Measurements from ENCODE around the gene SEPTIN10.
"Not testable (repeated sequence)": the region's sequence is repeated elsewhere in the genome, so short reads cannot be mapped to it uniquely, and the experiment has no call there.

The SEPTIN10 gene

GRCh38 chr2:109640000-109640399 is 26.2 kb upstream of the SEPTIN10 start:
- not testable (repeated sequence) for DNase-seq; H3K27me3 Mint-ChIP-seq; H3K9me3 Mint-ChIP-seq; H3K27ac Mint-ChIP-seq; H3K4me3 Mint-ChIP-seq; H3K36me3 Mint-ChIP-seq (ENCODE audit: low read depth)
- H3K4me1 Mint-ChIP-seq (ENCODE audit: low read depth) = peaks cover 10% of the 10 kb centered on the region

- DNase-seq = no peak
- no peaks in the 10 kb centered on the region for H3K27me3 Mint-ChIP-seq
- H3K4me3 Mint-ChIP-seq = no peak overlapping the region
- H3K9me3 Mint-ChIP-seq = no peaks in the 10 kb centered on the region
- no peak overlapping the region for H3K27ac Mint-ChIP-seq
- no peaks in the 10 kb centered on the region for H3K36me3 Mint-ChIP-seq (ENCODE audit: low read depth)
- peaks cover 10% of the 10 kb centered on the region for H3K4me1 Mint-ChIP-seq (ENCODE audit: low read depth)
Measured at GRCh38 chr2:109638795-109639194, 25.0 kb upstream of the SEPTIN10 start.

DNA sequence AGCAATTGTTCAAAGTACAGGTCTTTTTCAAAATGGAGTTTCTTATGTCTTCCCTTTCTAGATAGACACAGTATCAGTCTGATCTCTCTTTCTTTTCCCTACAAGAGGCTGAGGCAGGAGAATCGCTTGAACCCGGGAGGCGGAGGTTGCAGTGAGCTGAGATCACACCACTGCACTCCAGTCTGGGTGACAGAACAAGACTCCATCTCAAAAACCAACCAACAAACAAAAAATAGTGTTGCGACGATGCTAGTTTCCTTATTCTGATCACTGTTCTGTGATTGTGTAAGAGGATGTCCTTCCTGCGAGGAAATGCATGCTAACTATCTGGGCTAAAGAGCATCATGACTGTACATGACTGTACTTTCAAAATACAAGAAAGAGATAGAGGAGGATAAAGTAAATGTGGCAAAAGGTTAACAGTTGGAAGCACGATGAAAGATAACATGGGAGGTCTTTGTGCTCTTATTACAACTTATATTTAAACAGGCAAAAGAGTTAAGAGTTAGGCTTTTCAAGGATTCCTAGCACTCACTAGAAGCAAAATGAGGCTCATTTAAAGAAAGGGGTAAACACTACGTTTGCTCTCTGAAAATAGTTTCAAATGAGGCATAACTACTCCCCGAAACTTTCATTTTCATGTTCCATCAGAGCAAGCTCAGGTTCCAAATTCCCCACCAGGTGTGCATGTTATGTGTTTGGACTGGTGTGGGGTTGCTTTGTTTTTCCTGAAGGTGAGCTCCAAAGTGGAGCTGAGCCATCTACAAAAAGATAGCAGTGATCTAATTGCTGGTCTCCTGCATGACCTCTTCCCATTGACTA is 24.2 kb upstream of the SEPTIN10 start:
- no peak for DNase-seq
- Mint-ChIP-seq H3K27me3 (no peaks in the 10 kb centered on the region), H3K4me3 (no peak overlapping the region), H3K36me3 (ENCODE audit: low read depth) (no peaks in the 10 kb centered on the region), H3K4me1 (ENCODE audit: low read depth) (peaks cover 10% of the 10 kb centered on the region), H3K27ac (no peak overlapping the region), H3K9me3 (no peaks in the 10 kb centered on the region)

GRCh38 chr2:109636317-109636716 is 22.6 kb upstream of the SEPTIN10 start:
- H3K9me3 Mint-ChIP-seq = no peaks in the 10 kb centered on the region
- no peak overlapping the region for H3K4me3 Mint-ChIP-seq
- H3K27me3 Mint-ChIP-seq = peaks cover 5% of the 10 kb centered on the region
- no peak for DNase-seq
- peaks cover 10% of the 10 kb centered on the region for H3K4me1 Mint-ChIP-seq (ENCODE audit: low read depth)
- H3K27ac Mint-ChIP-seq = no peak overlapping the region
- no peaks in the 10 kb centered on the region for H3K36me3 Mint-ChIP-seq (ENCODE audit: low read depth)

GRCh38 chr2:109635426-109636304 is 21.9 kb upstream of the SEPTIN10 start:
- H3K27ac Mint-ChIP-seq = no peak overlapping the region
- H3K4me1 Mint-ChIP-seq (ENCODE audit: low read depth) = peaks cover 10% of the 10 kb centered on the region
- H3K4me3 Mint-ChIP-seq = no peak overlapping the region
- H3K36me3 Mint-ChIP-seq (ENCODE audit: low read depth) = no peaks in the 10 kb centered on the region
- H3K9me3 Mint-ChIP-seq = no peaks in the 10 kb centered on the region
- no peak for DNase-seq
- H3K27me3 Mint-ChIP-seq = peaks cover 5% of the 10 kb centered on the region

DNA sequence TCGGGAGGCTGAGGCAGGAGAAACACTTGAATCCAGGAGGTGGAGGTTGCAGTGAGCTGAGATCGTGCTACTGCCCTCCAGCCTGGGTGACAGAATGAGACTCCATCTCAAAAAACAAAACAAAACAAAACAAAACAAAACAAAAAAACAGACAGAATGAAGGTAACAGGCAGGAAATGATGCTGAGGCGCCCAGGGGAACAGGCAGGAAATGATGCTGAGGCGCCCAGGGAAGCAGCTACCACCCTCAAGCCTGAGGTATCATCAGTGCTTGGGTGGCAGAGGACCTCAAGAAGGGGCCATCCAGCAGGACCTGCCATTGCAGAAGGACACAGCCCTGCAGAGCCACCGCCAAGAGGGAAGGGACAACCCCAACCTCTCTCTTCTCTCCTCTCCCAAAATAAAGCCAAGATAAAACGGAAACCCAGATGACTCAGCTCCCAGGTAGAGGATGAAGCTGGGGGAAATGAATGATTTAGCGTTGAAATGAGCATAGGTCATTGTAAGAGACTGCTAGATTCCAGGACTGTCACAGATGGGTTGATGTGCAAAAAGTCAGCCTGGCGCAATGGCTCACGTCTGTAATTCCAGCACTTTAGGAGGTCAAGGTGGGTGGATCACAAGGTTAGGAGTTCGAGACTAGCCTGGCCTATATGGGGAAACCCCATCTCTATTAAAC is 19.7 kb upstream of the SEPTIN10 start:
- no peak overlapping the region for H3K4me3 Mint-ChIP-seq
- H3K36me3 Mint-ChIP-seq (ENCODE audit: low read depth) = no peaks in the 10 kb centered on the region
- H3K27ac Mint-ChIP-seq = no peak overlapping the region
- DNase-seq = no peak
- no peaks in the 10 kb centered on the region for H3K9me3 Mint-ChIP-seq
- H3K4me1 Mint-ChIP-seq (ENCODE audit: low read depth) = peaks cover 6% of the 10 kb centered on the region
- H3K27me3 Mint-ChIP-seq = peaks cover 5% of the 10 kb centered on the region

GRCh38 chr2:109632158-109632789 is 18.5 kb upstream of the SEPTIN10 start:
- Mint-ChIP-seq H3K27ac (no peak overlapping the region), H3K36me3 (ENCODE audit: low read depth) (no peaks in the 10 kb centered on the region), H3K4me1 (ENCODE audit: low read depth) (no peaks in the 10 kb centered on the region), H3K27me3 (peaks cover 5% of the 10 kb centered on the region), H3K9me3 (no peaks in the 10 kb centered on the region), H3K4me3 (no peak overlapping the region)
- no peak for DNase-seq

GRCh38 chr2:109631741-109632140 is 18.0 kb upstream of the SEPTIN10 start:
- no peak overlapping the region for H3K27ac Mint-ChIP-seq
- peaks cover 6% of the 10 kb centered on the region for H3K27me3 Mint-ChIP-seq
- H3K4me1 Mint-ChIP-seq (ENCODE audit: low read depth) = no peaks in the 10 kb centered on the region
- DNase-seq = no peak
- no peaks in the 10 kb centered on the region for H3K9me3 Mint-ChIP-seq
- H3K4me3 Mint-ChIP-seq = no peak overlapping the region
- no peaks in the 10 kb centered on the region for H3K36me3 Mint-ChIP-seq (ENCODE audit: low read depth)

DNA sequence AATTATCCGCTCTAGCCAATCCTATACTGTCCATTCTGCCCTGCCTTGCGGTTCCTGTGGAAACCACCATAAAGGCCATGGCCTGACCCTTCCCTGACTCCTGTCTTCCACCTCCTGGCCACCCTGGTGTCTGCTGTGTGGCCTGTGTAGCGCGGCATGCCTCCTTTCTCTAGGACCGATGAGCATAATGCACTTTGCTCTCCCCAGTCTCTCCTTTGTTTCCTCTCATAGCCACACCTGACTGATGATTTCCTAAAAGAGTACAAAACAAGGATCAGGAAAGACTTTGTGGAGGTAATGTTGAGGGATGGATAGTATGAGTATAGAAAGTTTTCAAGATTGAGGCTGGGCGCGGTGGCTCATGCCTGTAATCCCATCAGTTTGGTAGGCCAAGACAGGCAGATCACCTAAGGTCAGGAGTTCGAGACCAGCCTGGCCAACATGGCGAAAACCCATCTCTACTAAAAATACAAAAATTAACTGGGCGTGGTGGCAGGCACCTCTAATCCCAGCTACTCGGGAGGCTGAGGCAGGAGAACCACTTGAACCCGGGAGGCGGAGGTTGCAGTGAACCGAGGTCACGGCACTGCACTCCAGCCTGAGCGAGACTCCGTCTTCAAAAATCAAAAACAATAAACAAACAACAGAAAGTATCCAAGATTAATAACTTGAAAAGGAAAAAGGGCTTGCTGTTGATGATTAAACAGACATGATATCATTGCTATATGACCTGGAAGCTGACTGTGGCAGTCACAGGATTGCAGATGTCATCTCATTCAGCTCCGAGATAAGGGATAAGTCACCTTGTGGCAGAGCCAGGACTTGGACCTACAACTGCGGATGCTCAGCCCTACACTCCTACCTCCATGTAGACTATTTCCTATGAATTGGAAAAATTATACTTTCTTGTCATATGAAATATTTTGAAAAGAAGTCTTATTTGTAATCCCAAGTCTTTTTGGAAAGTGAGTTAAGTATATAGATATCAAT is 17.0 kb upstream of the SEPTIN10 start:
- Mint-ChIP-seq H3K36me3 (ENCODE audit: low read depth) (no peaks in the 10 kb centered on the region), H3K9me3 (no peaks in the 10 kb centered on the region), H3K27ac (no peak overlapping the region), H3K27me3 (peaks cover 7% of the 10 kb centered on the region), H3K4me1 (ENCODE audit: low read depth) (no peaks in the 10 kb centered on the region), H3K4me3 (no peak overlapping the region)
- DNase-seq = no peak

- Mint-ChIP-seq H3K36me3 (ENCODE audit: low read depth) (no peaks in the 10 kb centered on the region), H3K27ac (no peak overlapping the region), H3K27me3 (peaks cover 7% of the 10 kb centered on the region), H3K4me1 (ENCODE audit: low read depth) (no peaks in the 10 kb centered on the region), H3K9me3 (no peaks in the 10 kb centered on the region), H3K4me3 (no peak overlapping the region)
- no peak for DNase-seq
Measured at GRCh38 chr2:109629867-109630266, 16.1 kb upstream of the SEPTIN10 start.

- not testable (repeated sequence) for H3K9me3 Mint-ChIP-seq; DNase-seq; H3K27ac Mint-ChIP-seq; H3K36me3 Mint-ChIP-seq (ENCODE audit: low read depth); H3K4me1 Mint-ChIP-seq (ENCODE audit: low read depth); H3K4me3 Mint-ChIP-seq
- H3K27me3 Mint-ChIP-seq = peaks cover 21% of the 10 kb centered on the region
Measured at GRCh38 chr2:109628321-109628720, 14.6 kb upstream of the SEPTIN10 start.

GRCh38 chr2:109624339-109624738 is 10.6 kb upstream of the SEPTIN10 start:
- no peaks in the 10 kb centered on the region for H3K9me3 Mint-ChIP-seq
- H3K36me3 Mint-ChIP-seq (ENCODE audit: low read depth) = no peaks in the 10 kb centered on the region

GRCh38 chr2:109623923-109624322 is 10.2 kb upstream of the SEPTIN10 start:
- no peak overlapping the region for H3K27ac Mint-ChIP-seq
- DNase-seq = no peak
- H3K27me3 Mint-ChIP-seq = peaks cover 53% of the 10 kb centered on the region
- H3K4me3 Mint-ChIP-seq = no peak overlapping the region
- no peaks in the 10 kb centered on the region for H3K4me1 Mint-ChIP-seq (ENCODE audit: low read depth)
- H3K9me3 Mint-ChIP-seq = no peaks in the 10 kb centered on the region
- no peaks in the 10 kb centered on the region for H3K36me3 Mint-ChIP-seq (ENCODE audit: low read depth)

More at GRCh38 chr2:109624339-109624738, 10.6 kb upstream of the SEPTIN10 start:
- Mint-ChIP-seq H3K4me3 (no peak overlapping the region), H3K4me1 (ENCODE audit: low read depth) (no peaks in the 10 kb centered on the region), H3K27me3 (peaks cover 49% of the 10 kb centered on the region), H3K27ac (no peak overlapping the region)
- DNase-seq = no peak

All from activated T-cell treated with anti-CD3 and anti-CD28 coated beads, Interleukin-2, amount 50 U/mL, for 24 hours (primary cell).